Right atrium auricular region (tissue), 2 donors: ENCODE measurements around the gene CDK1. TPM values are rescaled to one million over a fixed set of nuclear protein-coding genes. Genes with fewer than 3 reads are reported as not detected.

Experiments used
- DNase-seq: peaks from one replicate; pipeline ENCODE4 v3.0.0-alpha.2; 2019; ENCODE audit warnings: low spot score
- H3K27ac ChIP-seq, 2 donors: fragments of 200-600 bp; sonication (generic); 1 replicate in 1 of 2; 2 replicates in 1 of 2; pipeline ENCODE4 v1.5.1; 2016 to 2019
- H3K27me3 ChIP-seq, 2 donors: fragments of 200-600 bp; sonication (generic); one replicate each; pipeline versions ENCODE4 v1.5.1 to v1.6.0; 2017 to 2019
- H3K36me3 ChIP-seq: fragments of 200-600 bp; sonication (generic); one replicate; pipeline ENCODE4 v1.5.1; 2016
- H3K4me1 ChIP-seq, 2 donors: fragments of 200-600 bp; sonication (generic); one replicate each; pipeline versions ENCODE4 v1.5.1 to v1.6.0; 2017 to 2019
- H3K4me3 ChIP-seq, 2 donors: fragments of 200-600 bp; sonication (generic); 1 replicate in 1 of 2; 2 replicates in 1 of 2; pipeline ENCODE4 v1.5.1; 2017 to 2019; ENCODE audit warnings: mild to moderate bottlenecking in 1 of 2, moderate library complexity in 1 of 2
- H3K9me3 ChIP-seq, 2 donors: fragments of 200-600 bp; sonication (generic); one replicate each; pipeline ENCODE4 v1.5.1; 2019
- total RNA-seq, 2 donors: library from RNA; depleted of rRNA; stranded (reverse); fragments of >200 nt; gene quantifications; one replicate each; pipeline ENCODE4 v1.1.0, GENCODE V29; 2016
- TF ChIP-seq, protein P1 (sequence below), 2 donors: fragments of 200-600 bp; sonication (generic); IDR thresholded peaks; one replicate each; pipeline ENCODE4 v1.5.1; 2019; ENCODE audit warnings: antibody characterized with exemption in 2 of 2

Gene CDK1
- total RNA-seq, 2 donors from 2014 or later = 0.79 to 3.6 TPM

DNA sequence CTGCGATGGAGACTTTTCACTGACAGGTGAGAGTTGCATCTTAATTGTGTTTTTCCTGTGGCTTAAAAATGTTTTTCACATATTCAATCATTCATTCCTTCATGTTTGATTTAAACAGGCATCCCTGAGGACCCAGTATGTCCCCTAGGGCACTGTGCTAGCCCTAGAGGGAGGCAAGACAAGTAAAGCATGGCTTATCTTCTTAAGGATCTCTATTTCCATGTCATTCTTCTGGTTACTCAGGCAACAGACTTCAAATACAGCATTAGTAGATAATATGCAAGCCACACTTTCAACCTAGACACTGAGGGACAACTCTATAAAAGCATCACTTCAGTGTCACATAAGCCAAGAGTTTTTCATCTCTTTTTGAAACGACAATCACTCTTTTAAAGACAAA, 29.2 kb downstream of the CDK1 start:
- peaks cover 0 to 14% of the 10 kb centered on the region in 2 donors for H3K4me1 ChIP-seq
- TF ChIP-seq, protein P1, sequence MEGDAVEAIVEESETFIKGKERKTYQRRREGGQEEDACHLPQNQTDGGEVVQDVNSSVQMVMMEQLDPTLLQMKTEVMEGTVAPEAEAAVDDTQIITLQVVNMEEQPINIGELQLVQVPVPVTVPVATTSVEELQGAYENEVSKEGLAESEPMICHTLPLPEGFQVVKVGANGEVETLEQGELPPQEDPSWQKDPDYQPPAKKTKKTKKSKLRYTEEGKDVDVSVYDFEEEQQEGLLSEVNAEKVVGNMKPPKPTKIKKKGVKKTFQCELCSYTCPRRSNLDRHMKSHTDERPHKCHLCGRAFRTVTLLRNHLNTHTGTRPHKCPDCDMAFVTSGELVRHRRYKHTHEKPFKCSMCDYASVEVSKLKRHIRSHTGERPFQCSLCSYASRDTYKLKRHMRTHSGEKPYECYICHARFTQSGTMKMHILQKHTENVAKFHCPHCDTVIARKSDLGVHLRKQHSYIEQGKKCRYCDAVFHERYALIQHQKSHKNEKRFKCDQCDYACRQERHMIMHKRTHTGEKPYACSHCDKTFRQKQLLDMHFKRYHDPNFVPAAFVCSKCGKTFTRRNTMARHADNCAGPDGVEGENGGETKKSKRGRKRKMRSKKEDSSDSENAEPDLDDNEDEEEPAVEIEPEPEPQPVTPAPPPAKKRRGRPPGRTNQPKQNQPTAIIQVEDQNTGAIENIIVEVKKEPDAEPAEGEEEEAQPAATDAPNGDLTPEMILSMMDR (IDR thresholded peaks at IDR 0.05) = no peak
- DNase-seq = no peak
- no peaks in the 10 kb centered on the region for H3K36me3 ChIP-seq
- H3K27me3 ChIP-seq = no peaks in the 10 kb centered on the region
- no peak overlapping the region for H3K27ac ChIP-seq
- H3K9me3 ChIP-seq = no peaks in the 10 kb centered on the region
- no peak overlapping the region for H3K4me3 ChIP-seq

DNA sequence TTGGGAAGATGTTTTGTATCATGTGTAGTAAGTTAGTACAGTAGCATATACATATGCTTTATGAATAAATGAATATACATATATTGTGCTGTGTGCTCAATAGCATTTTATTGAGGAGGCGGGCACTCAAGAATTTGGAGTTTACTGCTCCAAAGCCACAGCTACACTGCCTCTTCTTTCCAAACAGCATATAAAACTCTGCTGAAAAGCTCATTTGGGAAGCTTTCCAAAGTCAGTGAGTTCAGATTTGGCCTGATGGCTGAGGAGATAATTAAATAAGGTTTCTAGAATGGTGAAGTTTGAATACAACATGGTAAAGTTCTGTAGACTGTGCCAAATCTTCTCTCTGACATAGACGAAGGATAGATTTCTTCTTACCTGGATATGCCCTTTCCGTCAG, 29.8 kb downstream of the CDK1 start:
- TF ChIP-seq, protein P1 (IDR thresholded peaks at IDR 0.05) = no peak

DNA sequence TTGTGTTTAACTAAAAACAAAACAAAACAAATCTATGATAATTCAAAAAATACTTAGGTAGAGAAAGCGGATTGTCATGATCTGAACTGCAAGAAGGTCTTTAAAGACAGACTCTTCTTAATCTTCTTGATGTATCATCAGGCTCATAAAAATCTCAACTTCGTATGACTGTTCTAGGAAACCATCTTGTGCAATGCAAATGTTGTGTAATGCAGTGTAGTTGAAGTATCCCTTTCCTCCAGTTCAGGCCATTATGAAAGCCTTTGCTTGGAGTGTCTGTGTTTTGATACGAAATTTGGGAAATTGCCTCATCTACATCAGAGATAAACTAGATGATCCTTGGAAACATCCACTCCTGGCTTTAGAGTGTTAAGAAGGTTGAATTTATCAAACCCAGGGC, 30.9 kb downstream of the CDK1 start:
- Histone ChIP-seq H3K36me3 (no peaks in the 10 kb centered on the region), H3K4me3 (no peak overlapping the region), H3K4me1 (peaks cover 0 to 14% of the 10 kb centered on the region in 2 donors), H3K27ac (no peak overlapping the region), H3K27me3 (no peaks in the 10 kb centered on the region), H3K9me3 (no peaks in the 10 kb centered on the region)
- TF ChIP-seq, protein P1 (IDR thresholded peaks at IDR 0.05) = no peak
- no peak for DNase-seq

More for the DNA sequence above, 29.8 kb downstream of the CDK1 start:
- no peaks in the 10 kb centered on the region for H3K27me3 ChIP-seq
- DNase-seq = no peak
- no peaks in the 10 kb centered on the region for H3K9me3 ChIP-seq
- no peaks in the 10 kb centered on the region for H3K36me3 ChIP-seq
- H3K27ac ChIP-seq = no peak overlapping the region
- H3K4me3 ChIP-seq = no peak overlapping the region
- H3K4me1 ChIP-seq = peaks cover 0 to 14% of the 10 kb centered on the region in 2 donors

- TF ChIP-seq, protein P1 (IDR thresholded peaks at IDR 0.05) = no peak
- Histone ChIP-seq H3K27ac (peak overlapping the region; percentile 39 to 54), H3K4me1 (peaks cover 0 to 14% of the 10 kb centered on the region in 2 donors), H3K36me3 (no peaks in the 10 kb centered on the region), H3K4me3 (no peak overlapping the region), H3K9me3 (no peaks in the 10 kb centered on the region), H3K27me3 (no peaks in the 10 kb centered on the region)
- no peak for DNase-seq
Measured at GRCh38 chr10:60810437-60811182, 32.3 kb downstream of the CDK1 start.

GRCh38 chr10:60816628-60817397, 38.5 kb downstream of the CDK1 start:
- no peaks in the 10 kb centered on the region for H3K27me3 ChIP-seq
- no peak overlapping the region for H3K4me3 ChIP-seq
- no peak for DNase-seq
- no peaks in the 10 kb centered on the region for H3K9me3 ChIP-seq
- no peaks in the 10 kb centered on the region for H3K36me3 ChIP-seq
- peaks cover 0 to 30% of the 10 kb centered on the region in 2 donors for H3K4me1 ChIP-seq
- TF ChIP-seq, protein P1 (IDR thresholded peaks at IDR 0.05) = peak; percentile 55 to 87
- H3K27ac ChIP-seq = no peak overlapping the region
